WTC11 (cell line): ENCODE results near the gene GPR34.

ENCODE experiments used
- ESRRA ChIP-seq: sonication (generic); formaldehyde crosslinking; IDR thresholded peaks from 2 replicates; pipeline ENCODE4 v1.8.1; 2022; ENCODE audit warnings: mild to moderate bottlenecking, missing genetic modification reagents, borderline replicate concordance
- FOXP1 ChIP-seq: sonication (generic); formaldehyde crosslinking; IDR thresholded peaks from 2 replicates; pipeline ENCODE4 v1.8.0; 2022; ENCODE audit warnings: missing genetic modification reagents, mild to moderate bottlenecking, moderate library complexity, borderline replicate concordance
- GTF2I ChIP-seq: fragments of 250-450 bp; sonication (Bioruptor Pico); conservative IDR thresholded peaks from 2 replicates; pipeline ENCODE4 v1.4.0; 2021; ENCODE audit warnings: mild to moderate bottlenecking
- RELA ChIP-seq: sonication (generic); formaldehyde crosslinking; IDR thresholded peaks from 2 replicates; pipeline ENCODE4 v1.8.1; 2022; ENCODE audit warnings: missing genetic modification reagents, mild to moderate bottlenecking, borderline replicate concordance
- SP1 ChIP-seq: sonication (generic); formaldehyde crosslinking; conservative IDR thresholded peaks from 2 replicates; pipeline ENCODE4 v1.8.1; 2022; ENCODE audit warnings: missing genetic modification reagents
- TF ChIP-seq, protein P1 (sequence below): sonication (generic); formaldehyde crosslinking; IDR thresholded peaks from 2 replicates; pipeline ENCODE4 v1.8.1; 2022; ENCODE audit warnings: mild to moderate bottlenecking, missing genetic modification reagents, moderate library complexity, borderline replicate concordance
- TF ChIP-seq, protein P2 (sequence below): fragments of 200-600 bp; IDR thresholded peaks from 2 replicates; pipeline ENCODE4 v1.8.0; 2022; ENCODE audit warnings: antibody characterized with exemption
- TF ChIP-seq, protein P3 (sequence below): sonication (generic); formaldehyde crosslinking; IDR thresholded peaks from 2 replicates; pipeline ENCODE4 v1.8.0; 2022; ENCODE audit warnings: mild to moderate bottlenecking, missing genetic modification reagents
- TF ChIP-seq, protein P4 (sequence below): sonication (generic); formaldehyde crosslinking; IDR thresholded peaks from 2 replicates; pipeline ENCODE4 v1.8.1; 2023; ENCODE audit warnings: mild to moderate bottlenecking, missing genetic modification reagents, moderate library complexity
- TF ChIP-seq, protein P5 (sequence below): fragments of 250-450 bp; sonication (Bioruptor Pico); IDR thresholded peaks from 2 replicates; pipeline ENCODE4 v1.9.0; 2021; ENCODE audit warnings: mild to moderate bottlenecking, borderline replicate concordance

DNA sequence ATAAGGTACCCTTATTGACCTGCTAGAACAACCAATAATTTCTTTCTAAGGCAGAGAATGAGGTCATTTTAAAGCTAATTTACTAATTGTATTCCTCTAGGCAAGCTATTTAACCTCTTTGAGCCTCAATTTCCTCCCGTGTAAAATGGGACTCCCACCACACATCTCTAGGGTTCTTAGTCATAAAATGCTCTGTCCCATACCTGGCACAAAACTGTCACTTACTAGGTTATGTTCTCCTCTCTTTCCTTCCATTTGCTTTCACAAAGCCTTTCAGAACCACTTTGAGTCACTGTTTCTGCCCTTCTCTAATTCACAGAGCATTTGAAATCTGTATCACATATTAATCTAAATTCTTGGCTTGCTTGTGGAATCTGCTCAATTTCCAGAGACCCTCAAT, 32.8 kb downstream of the GPR34 start:
- TF ChIP-seq, protein P1, sequence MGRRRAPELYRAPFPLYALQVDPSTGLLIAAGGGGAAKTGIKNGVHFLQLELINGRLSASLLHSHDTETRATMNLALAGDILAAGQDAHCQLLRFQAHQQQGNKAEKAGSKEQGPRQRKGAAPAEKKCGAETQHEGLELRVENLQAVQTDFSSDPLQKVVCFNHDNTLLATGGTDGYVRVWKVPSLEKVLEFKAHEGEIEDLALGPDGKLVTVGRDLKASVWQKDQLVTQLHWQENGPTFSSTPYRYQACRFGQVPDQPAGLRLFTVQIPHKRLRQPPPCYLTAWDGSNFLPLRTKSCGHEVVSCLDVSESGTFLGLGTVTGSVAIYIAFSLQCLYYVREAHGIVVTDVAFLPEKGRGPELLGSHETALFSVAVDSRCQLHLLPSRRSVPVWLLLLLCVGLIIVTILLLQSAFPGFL = no peak
- TF ChIP-seq, protein P2, sequence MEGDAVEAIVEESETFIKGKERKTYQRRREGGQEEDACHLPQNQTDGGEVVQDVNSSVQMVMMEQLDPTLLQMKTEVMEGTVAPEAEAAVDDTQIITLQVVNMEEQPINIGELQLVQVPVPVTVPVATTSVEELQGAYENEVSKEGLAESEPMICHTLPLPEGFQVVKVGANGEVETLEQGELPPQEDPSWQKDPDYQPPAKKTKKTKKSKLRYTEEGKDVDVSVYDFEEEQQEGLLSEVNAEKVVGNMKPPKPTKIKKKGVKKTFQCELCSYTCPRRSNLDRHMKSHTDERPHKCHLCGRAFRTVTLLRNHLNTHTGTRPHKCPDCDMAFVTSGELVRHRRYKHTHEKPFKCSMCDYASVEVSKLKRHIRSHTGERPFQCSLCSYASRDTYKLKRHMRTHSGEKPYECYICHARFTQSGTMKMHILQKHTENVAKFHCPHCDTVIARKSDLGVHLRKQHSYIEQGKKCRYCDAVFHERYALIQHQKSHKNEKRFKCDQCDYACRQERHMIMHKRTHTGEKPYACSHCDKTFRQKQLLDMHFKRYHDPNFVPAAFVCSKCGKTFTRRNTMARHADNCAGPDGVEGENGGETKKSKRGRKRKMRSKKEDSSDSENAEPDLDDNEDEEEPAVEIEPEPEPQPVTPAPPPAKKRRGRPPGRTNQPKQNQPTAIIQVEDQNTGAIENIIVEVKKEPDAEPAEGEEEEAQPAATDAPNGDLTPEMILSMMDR = no peak
- no peak for TF ChIP-seq ESRRA (CRISPR knock-in tag)
- no peak for TF ChIP-seq SP1 (CRISPR knock-in tag)
- TF ChIP-seq, protein P3, sequence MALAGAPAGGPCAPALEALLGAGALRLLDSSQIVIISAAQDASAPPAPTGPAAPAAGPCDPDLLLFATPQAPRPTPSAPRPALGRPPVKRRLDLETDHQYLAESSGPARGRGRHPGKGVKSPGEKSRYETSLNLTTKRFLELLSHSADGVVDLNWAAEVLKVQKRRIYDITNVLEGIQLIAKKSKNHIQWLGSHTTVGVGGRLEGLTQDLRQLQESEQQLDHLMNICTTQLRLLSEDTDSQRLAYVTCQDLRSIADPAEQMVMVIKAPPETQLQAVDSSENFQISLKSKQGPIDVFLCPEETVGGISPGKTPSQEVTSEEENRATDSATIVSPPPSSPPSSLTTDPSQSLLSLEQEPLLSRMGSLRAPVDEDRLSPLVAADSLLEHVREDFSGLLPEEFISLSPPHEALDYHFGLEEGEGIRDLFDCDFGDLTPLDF = no peak
- TF ChIP-seq, protein P4, sequence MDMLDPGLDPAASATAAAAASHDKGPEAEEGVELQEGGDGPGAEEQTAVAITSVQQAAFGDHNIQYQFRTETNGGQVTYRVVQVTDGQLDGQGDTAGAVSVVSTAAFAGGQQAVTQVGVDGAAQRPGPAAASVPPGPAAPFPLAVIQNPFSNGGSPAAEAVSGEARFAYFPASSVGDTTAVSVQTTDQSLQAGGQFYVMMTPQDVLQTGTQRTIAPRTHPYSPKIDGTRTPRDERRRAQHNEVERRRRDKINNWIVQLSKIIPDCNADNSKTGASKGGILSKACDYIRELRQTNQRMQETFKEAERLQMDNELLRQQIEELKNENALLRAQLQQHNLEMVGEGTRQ (CRISPR knock-in tag) = no peak
- TF ChIP-seq, protein P5, sequence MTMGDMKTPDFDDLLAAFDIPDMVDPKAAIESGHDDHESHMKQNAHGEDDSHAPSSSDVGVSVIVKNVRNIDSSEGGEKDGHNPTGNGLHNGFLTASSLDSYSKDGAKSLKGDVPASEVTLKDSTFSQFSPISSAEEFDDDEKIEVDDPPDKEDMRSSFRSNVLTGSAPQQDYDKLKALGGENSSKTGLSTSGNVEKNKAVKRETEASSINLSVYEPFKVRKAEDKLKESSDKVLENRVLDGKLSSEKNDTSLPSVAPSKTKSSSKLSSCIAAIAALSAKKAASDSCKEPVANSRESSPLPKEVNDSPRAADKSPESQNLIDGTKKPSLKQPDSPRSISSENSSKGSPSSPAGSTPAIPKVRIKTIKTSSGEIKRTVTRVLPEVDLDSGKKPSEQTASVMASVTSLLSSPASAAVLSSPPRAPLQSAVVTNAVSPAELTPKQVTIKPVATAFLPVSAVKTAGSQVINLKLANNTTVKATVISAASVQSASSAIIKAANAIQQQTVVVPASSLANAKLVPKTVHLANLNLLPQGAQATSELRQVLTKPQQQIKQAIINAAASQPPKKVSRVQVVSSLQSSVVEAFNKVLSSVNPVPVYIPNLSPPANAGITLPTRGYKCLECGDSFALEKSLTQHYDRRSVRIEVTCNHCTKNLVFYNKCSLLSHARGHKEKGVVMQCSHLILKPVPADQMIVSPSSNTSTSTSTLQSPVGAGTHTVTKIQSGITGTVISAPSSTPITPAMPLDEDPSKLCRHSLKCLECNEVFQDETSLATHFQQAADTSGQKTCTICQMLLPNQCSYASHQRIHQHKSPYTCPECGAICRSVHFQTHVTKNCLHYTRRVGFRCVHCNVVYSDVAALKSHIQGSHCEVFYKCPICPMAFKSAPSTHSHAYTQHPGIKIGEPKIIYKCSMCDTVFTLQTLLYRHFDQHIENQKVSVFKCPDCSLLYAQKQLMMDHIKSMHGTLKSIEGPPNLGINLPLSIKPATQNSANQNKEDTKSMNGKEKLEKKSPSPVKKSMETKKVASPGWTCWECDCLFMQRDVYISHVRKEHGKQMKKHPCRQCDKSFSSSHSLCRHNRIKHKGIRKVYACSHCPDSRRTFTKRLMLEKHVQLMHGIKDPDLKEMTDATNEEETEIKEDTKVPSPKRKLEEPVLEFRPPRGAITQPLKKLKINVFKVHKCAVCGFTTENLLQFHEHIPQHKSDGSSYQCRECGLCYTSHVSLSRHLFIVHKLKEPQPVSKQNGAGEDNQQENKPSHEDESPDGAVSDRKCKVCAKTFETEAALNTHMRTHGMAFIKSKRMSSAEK (CRISPR knock-in tag) = no peak
- no peak for TF ChIP-seq GTF2I
- no peak for TF ChIP-seq RELA (CRISPR knock-in tag)
- TF ChIP-seq FOXP1 (CRISPR knock-in tag) = no peak
